Nephron (organoid): ENCODE results near the gene F12.

ENCODE experiments used
- H3K27ac Mint-ChIP-seq, 3 experiments: 2 replicates each; pipeline ENCODE4 v1.8.0; 2020; ENCODE audit warnings: mixed read lengths in 3 of 3, mild to moderate bottlenecking in 2 of 3, moderate library complexity in 1 of 3
- H3K27me3 Mint-ChIP-seq: 2 replicates; pipeline ENCODE4 v1.8.0; 2021; ENCODE audit warnings: low read depth, mild to moderate bottlenecking, moderate library complexity, mixed read lengths
- H3K36me3 Mint-ChIP-seq: 2 replicates; pipeline ENCODE4 v1.8.0; 2020; ENCODE audit warnings: low read depth, mixed read lengths
- H3K4me1 Mint-ChIP-seq: 2 replicates; pipeline ENCODE4 v1.8.0; 2020; ENCODE audit warnings: mixed read lengths
- H3K4me3 Mint-ChIP-seq, 3 experiments: 2 replicates each; pipeline ENCODE4 v1.8.0; 2020; ENCODE audit warnings: mild to moderate bottlenecking in 3 of 3, mixed read lengths in 3 of 3, moderate library complexity in 2 of 3
- H3K9me3 Mint-ChIP-seq: 2 replicates; pipeline ENCODE4 v1.8.0; 2020; ENCODE audit warnings: mixed read lengths
- CTCF ChIP-seq, 3 experiments: fragments of 200-600 bp; sonication (generic); IDR thresholded peaks; one replicate each; pipeline ENCODE4 v1.5.0; 2021; ENCODE audit warnings: antibody characterized with exemption in 3 of 3; ENCODE audit not compliant: unreplicated experiment in 3 of 3

The F12 gene

GRCh38 chr5:177437623-177438022 lies 28.3 kb upstream of the F12 start:
- H3K27me3 Mint-ChIP-seq = no peaks in the 10 kb centered on the region
- no peak for TF ChIP-seq CTCF (IDR thresholded peaks at IDR 0.05; ENCODE audit: unreplicated experiment in 3 of 3)
- H3K9me3 Mint-ChIP-seq = no peaks in the 10 kb centered on the region
- H3K36me3 Mint-ChIP-seq = peaks cover 43% of the 10 kb centered on the region
- no peak overlapping the region for H3K4me3 Mint-ChIP-seq
- no peak overlapping the region for H3K27ac Mint-ChIP-seq
- no peaks in the 10 kb centered on the region for H3K4me1 Mint-ChIP-seq

DNA sequence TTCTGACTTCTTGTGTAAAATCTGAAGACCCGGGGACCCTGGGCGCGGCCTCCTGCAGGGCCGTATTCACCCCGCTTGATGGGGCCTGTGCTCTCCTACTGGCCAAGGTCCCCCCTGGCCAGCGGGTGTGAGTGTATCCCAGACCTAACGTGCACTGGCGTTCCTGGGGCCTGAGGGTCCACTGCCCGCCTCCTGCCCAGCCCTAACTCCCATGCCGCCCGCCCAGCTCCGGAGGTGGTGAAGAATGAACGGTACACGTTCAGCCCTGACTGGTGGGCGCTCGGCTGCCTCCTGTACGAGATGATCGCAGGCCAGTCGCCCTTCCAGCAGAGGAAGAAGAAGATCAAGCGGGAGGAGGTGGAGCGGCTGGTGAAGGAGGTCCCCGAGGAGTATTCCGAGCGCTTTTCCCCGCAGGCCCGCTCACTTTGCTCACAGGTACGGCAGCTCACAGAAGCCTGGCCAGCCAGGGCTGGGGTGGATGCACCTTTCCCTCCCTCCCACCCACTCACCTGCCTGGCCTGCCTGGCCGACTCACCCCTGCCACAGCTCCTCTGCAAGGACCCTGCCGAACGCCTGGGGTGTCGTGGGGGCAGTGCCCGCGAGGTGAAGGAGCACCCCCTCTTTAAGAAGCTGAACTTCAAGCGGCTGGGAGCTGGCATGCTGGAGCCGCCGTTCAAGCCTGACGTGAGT lies 26.6 kb upstream of the F12 start:
- TF ChIP-seq CTCF (IDR thresholded peaks at IDR 0.05; ENCODE audit: unreplicated experiment in 3 of 3) = no peak
- Mint-ChIP-seq H3K27ac (no peak overlapping the region), H3K9me3 (no peaks in the 10 kb centered on the region), H3K4me1 (no peaks in the 10 kb centered on the region), H3K27me3 (no peaks in the 10 kb centered on the region), H3K36me3 (peaks cover 43% of the 10 kb centered on the region), H3K4me3 (no peak overlapping the region)

- no peaks in the 10 kb centered on the region for H3K4me1 Mint-ChIP-seq
- TF ChIP-seq CTCF (IDR thresholded peaks at IDR 0.05; ENCODE audit: unreplicated experiment in 3 of 3) = no peak
- H3K27ac Mint-ChIP-seq = no peak overlapping the region
- H3K27me3 Mint-ChIP-seq = no peaks in the 10 kb centered on the region
- H3K9me3 Mint-ChIP-seq = no peaks in the 10 kb centered on the region
- peaks cover 47% of the 10 kb centered on the region for H3K36me3 Mint-ChIP-seq
- H3K4me3 Mint-ChIP-seq = no peak overlapping the region
Measured at GRCh38 chr5:177434942-177435738, 25.8 kb upstream of the F12 start.

- no peaks in the 10 kb centered on the region for H3K27me3 Mint-ChIP-seq
- no peak for TF ChIP-seq CTCF (IDR thresholded peaks at IDR 0.05; ENCODE audit: unreplicated experiment in 3 of 3)
- peaks cover 40% of the 10 kb centered on the region for H3K36me3 Mint-ChIP-seq
- H3K27ac Mint-ChIP-seq = no peak overlapping the region
- no peak overlapping the region for H3K4me3 Mint-ChIP-seq
- H3K9me3 Mint-ChIP-seq = no peaks in the 10 kb centered on the region
- peaks cover under 1% of the 10 kb centered on the region for H3K4me1 Mint-ChIP-seq
Measured at GRCh38 chr5:177434437-177434836, 25.1 kb upstream of the F12 start.

GRCh38 chr5:177433658-177434217 lies 24.4 kb upstream of the F12 start:
- Mint-ChIP-seq H3K4me1 (peaks cover 7% of the 10 kb centered on the region), H3K27ac (no peak overlapping the region), H3K4me3 (no peak overlapping the region)

More at GRCh38 chr5:177433658-177434217, 24.4 kb upstream of the F12 start:
- Mint-ChIP-seq H3K9me3 (no peaks in the 10 kb centered on the region), H3K27me3 (no peaks in the 10 kb centered on the region), H3K36me3 (peaks cover 35% of the 10 kb centered on the region)
- TF ChIP-seq CTCF (IDR thresholded peaks at IDR 0.05; ENCODE audit: unreplicated experiment in 3 of 3) = no peak
